COLO668 (cell line): ENCODE measurements around the gene KNCN.

Source experiments
- DNase-seq: peaks from one replicate; lab custom pipeline; 2025; ENCODE audit not compliant: unreplicated experiment; lab: John Stamatoyannopoulos, UW

The KNCN gene

GRCh38 chr1:46551597-46552095 lies at the start of gene KNCN:
Gene KNCN, minus strand, starts transcription at chr1:46551647. Its CDS starts 432 bp downstream, at chr1:46551215.
- no peak for DNase-seq

GRCh38 chr1:46599059-46599970 lies 47.9 kb upstream of the KNCN start:
- DNase-seq, result no peak

GRCh38 chr1:46596846-46597245 lies 45.4 kb upstream of the KNCN start:
- no peak for DNase-seq

- no peak for DNase-seq
Observed at GRCh38 chr1:46596036-46596435, 44.6 kb upstream of the KNCN start.

DNA sequence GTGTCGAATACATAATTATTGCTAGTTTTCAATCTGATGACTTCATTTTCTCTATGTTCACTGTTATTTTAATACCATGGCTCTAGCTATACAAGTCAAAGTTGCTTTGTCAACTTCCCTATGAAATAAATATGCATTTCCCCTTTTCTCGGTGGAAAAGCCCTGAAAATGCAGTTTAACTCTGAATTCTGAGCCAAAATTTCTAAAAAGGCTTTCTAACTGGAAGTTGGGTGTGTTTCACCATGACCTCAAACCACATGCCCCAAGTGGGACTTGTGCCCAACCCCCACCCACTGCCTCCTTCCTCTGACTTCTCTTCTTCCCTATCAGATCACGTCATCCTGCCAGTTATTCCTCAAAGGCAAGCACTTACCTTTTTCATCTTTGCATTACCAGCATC lies 43.7 kb upstream of the KNCN start:
- DNase-seq, result no peak

GRCh38 chr1:46594063-46594462 lies 42.6 kb upstream of the KNCN start:
- DNase-seq, result no peak

DNA sequence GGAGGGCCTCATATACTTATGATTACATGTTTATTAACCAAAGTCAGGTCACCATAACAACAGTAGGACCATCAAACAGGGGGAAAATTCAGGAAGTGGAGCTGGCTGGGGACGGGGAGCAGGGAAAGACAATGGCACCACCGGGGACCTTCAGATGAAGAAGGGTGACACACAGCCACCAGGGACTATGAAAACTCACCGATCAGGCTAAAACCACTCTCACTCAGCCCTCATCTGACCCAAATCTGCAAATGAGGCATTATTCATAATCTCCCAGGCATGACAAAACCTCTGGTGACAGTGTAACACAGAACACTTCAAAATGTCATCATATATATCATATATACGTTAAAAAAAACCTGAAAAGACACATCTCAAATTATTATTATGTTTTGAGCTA lies 41.4 kb upstream of the KNCN start:
- no peak for DNase-seq

GRCh38 chr1:46589529-46589928 lies 38.1 kb upstream of the KNCN start:
- DNase-seq, result no peak

- DNase-seq, result no peak
Observed at GRCh38 chr1:46587069-46587468, 35.6 kb upstream of the KNCN start.

- no peak for DNase-seq
Observed at GRCh38 chr1:46585312-46585938, 34.0 kb upstream of the KNCN start.

DNA sequence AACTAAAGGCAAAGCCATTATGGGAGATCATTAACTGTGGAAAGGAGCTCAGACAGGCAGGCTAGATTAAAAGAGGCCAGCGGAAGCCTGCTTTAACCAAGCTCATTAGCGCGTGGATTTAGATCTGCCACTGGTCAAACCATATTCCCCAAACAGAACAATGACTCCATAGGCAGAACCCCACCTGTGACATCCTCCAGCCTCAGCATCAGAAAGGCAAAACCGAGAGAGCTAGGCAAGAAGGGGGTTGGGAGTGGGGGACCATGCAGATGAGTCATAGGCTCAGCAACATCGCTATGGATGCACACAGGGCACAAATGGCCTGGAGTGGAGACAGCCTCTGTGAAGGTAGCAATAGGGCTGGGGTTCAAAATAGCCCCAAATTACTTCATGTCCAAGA lies 32.0 kb upstream of the KNCN start:
- no peak for DNase-seq

DNA sequence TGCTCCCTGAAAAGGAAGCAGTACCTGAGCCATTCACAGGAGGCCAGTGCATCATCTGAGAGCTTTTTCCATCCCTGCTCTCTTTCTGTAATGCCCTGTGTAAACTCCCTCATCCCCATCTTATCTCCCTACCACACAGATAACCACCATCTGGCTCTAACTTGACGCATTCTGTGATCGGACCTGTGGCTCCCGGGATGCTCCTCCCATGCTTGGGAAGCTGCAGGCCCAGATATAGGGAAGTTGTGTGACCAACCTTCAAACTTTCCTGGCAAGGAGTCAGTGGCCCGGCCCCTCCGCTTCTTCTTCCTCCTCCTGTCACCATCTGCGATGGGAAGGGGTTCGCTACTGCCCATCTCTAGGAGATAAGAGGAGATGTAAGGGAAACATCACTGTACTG lies 31.5 kb upstream of the KNCN start:
- no peak for DNase-seq

GRCh38 chr1:46581681-46582455 lies 30.4 kb upstream of the KNCN start:
- no peak for DNase-seq

DNA sequence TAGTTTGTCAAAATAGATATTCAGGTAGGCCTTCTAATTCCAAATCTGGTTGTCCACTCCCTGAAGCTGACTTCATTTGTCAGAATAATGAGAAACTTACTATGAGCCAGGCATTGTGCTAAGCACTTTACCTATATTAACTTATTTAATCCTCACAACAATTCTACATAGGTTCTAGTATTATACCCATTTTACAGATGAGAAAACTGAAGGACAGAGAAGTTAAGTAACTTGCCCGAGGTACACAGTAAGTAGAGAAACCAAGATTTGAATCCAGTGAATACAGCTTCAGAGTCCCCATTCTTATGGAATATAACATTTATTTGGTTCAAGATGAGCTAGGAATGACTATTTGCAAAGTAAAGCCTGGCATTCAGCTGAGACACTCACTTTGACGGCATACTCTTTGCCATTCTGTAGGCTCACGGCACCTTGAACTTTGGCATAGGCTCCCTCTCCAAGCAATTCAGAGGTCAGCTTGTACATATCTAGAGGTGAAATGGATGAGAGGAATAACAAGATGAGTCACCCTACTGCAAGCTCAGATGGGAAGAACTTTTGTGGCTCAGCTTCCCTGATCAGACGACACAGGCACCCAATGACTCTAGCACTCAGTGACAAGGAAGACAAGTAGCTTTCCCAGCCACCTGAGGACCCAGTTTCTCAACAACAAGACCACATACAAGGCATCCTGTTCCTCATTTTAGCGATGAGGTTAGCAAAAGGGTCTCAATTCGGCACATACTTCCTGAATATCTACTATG lies 28.9 kb upstream of the KNCN start:
- no peak for DNase-seq

- DNase-seq, result no peak
Observed at GRCh38 chr1:46577671-46578070, 26.2 kb upstream of the KNCN start.

- no peak for DNase-seq
Observed at GRCh38 chr1:46576596-46576995, 25.1 kb upstream of the KNCN start.

DNA sequence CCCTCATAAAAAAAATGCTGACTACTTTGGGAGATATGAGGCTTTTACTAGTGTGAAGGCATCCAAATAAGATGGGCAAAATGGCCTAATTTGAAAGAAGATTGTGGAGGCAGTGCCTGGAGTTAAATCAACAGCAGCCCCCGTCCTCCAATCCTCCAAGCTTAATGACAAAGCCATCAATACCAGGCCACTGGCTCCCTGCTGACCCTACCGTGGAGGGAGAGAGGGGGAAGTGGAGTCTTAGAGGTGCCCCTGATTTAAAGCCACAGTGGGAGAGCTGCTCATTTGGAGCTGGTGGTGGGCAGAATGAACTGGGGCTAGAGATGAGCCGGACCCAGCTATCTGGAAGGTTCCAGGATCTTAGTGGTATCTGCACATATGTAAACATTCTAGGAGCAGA lies 24.3 kb upstream of the KNCN start:
- no peak for DNase-seq

- no peak for DNase-seq
Observed at GRCh38 chr1:46575300-46575699, 23.9 kb upstream of the KNCN start.

- DNase-seq, result no peak
Observed at GRCh38 chr1:46571691-46572225, 20.3 kb upstream of the KNCN start.

DNA sequence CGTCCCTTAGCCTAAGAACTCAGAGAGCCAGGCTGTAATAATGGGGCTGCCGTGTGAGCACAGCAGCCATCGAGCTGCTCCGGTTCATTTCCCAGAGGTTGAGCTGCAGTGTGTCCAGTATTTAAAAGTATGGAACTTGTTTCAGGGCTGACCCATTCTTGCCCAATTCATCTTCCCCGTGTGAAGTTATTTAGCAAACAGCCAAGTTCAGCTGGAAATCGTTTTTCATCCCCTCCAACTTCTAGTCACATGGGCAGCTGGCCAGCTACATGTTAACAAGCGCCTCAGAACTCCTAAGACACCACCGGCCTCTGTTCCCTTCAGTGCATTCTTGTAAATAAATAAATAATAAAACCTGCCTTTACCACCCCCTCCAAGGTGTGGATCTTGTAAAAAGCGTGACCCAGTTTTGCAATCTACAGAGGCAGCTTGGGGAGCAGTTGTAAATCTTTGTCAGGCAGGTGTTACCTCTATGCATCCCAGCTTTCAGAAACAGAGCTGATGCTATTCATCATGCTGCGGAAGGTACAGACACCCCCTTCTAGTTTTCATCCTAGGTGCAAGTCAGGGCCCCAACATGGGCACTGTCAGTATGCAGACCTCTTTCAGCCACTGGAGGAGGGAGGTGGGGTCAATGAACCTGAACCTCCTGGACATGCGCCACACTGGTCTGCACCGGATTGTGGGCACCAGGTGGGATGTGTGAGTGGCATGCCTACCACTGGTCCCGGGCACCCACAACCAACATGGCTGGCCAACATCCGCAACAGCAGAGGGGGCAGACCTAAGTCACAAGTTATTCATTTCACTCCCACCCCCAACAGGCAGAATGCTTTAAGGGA lies 18.7 kb upstream of the KNCN start:
- DNase-seq, result no peak
